ENCODE measurements around the gene MLYCD. TPM values are rescaled to one million over a fixed set of nuclear protein-coding genes. Genes with fewer than 3 reads are reported as not detected.
"Not testable (repeated sequence)": the region's sequence is repeated elsewhere in the genome, so short reads cannot be mapped to it uniquely, and the experiment has no call there.

The MLYCD gene
- polyA plus RNA-seq, 1 donor, result 5.2 TPM

DNA sequence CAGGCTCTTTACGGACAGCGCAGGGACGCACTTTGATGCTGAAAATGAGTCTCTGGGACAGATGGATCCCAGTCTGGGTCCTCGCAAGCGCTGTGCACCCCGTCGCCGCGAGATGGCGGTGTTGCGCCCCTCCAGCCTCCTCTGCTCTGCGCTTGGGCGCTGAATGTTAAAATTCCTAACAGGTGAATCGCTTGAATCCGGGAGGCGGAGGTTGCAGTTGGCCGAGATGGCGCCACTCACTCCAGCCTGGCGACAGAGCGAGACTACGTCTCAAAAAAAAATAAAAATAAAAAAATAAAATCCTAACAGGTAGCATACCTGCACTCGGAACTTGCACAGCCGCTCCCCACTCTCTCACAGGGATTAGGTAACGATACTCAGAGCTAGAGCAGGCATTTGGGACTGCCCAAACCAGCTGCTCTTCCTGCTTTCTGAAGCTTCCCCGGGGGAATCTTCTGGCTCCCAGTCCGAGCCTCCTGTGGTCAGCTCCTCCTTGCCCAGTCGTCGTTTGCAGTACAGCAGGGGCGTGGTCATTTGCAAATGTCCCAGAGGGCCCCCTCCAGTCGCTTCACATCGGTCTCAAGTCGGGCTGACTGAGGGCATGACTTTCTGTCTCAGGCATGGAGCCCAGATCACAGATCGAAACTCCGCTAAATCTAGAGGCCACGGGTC, 27.9 kb downstream of the MLYCD start:
- peak; percentile 61 for DNase-seq

DNA sequence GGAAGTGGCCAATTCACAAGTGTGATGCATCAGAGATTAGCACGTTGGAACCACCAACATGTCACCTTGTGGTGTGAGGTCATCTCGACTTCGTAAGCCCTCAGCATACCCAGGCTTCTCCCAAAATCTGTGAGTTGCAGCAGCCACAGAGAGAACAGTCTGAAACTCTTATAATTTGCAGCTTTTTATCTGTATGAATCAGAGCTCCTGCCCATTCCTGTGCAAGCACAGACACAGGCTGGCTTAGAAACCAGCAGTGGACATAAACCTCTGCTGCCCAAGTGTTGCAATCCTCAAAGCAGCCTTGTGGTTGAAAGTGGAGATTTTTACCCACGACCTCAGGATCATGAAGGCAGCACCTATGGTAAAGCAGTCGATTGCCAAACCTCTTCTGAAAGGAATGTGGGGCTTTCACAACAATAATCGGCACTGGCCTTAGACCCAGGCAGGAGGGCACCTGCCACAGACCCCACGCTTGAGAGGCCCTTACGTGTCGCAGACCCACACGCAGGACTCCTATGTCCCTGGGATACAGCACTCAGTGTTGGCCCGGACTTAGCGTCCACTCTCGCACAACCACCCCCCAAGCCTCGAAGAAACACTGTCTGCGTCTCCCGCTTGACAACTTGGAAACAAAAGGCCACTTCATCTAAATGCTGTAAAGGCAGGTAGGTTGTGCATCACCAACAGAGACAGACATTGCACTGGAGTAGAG, 29.6 kb downstream of the MLYCD start:
- DNase-seq, result no peak

DNA sequence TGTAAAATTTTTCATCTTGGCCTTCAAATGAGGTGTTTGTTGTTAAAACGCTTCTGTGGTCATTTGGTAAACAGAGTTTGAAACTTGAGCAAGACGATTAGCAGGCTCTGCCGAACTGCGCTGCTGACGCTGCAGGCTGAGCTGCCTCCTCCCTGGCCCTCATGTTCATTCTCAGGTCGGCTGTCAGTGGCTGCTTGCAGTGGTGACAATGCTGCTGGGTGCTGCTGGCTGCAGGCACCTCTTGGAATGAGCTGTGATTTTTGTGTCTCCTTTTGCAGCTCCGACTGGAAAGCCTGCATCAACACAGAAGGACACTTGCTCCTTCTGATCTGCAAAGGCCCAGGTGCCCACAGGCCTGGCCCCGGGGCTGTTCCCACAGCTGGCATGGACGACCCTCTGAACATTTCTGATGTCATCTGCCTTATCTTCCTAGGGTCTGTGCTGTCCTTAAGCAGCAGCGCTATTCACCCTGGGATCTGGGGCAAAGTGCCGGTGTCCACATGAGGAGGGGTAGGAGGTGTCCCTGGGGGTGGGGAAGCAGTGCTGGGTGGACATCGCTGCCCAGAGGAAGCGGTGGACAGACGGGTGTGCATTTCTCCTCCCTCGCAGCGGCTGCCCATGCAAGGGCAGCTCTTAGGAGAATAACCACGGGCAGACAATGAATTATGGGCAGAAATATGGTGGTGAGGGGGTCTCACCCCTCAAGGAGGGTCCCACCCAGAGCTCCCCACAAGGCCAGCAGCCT, 31.1 kb downstream of the MLYCD start:
- no peak for DNase-seq

DNA sequence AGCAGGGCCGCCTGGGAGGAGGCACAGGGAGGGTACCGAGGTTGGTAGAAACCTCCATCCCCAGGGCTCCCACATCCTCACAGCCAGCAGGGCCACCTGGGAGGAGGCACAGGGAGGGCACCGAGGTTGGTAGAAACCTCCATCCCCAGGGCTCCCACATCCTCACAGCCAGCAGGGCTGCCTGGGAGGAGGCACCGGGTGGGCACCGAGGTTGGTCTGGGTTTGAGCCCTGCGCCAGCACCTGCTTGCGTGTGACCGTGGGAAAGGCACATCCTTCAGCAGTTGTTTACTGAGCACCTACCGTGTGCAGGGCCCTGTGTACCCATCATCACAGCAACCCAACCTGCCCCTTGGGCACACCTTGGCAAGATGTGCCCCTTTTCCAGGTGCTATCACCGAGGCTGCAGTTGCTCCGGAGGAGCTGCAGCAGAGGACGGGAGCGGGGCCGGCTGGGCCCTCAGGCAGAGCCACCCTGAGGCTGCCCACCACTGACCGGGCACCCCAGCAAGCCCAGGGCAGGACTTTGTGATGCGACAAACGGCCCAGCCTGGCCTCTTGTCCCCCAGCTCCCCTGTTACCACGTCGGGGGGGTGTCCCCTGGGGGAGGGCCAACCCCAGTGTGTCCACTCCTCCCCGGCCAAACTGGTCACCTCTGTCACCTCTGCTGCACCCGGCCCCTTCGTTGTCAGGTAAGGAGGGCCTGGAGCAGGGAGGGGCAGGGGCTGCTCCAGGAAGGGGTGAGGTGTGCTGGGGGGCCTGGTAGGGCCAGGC, 32.0 kb downstream of the MLYCD start:
- DNase-seq, result no peak

DNA sequence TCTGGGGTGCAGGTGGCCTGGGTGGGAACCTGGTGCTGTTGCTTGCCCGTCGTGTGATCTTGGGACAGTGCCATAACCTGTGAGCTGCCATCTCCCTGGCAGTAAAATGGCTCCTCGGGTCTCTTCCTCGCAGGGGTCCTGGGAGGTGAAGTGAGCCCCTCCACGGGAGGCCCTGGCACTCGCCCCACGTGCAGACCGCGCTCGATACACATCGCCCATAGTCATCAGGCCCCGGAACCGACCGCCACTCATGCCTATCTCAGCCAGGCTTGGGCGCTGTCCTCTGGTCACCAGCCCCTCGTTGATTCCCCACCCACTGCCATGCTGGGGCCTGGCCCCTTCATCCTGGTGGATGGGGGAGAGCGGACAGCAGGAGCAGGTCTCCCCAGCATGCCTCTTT, 32.6 kb downstream of the MLYCD start:
- no peak for DNase-seq

DNA sequence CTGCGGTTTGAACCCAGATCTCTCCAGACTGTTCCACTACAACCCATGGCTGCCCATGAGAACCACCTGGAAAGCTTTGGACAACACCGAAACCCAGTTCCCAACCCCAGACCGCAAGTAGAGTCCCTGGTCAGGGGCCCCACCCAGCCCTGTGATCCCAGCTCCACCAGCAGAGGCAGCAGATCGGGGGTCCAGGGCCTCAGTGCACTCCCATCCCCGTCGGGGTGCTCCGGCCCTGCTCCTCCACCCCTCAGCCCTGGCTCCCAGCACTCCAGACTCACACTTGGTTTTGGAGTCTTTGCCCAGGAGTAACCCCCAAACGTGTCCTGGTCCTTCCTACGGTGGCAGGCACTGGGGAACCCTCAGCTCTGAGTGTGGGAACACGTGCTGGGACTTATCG, 33.4 kb downstream of the MLYCD start:
- DNase-seq, result no peak

DNA sequence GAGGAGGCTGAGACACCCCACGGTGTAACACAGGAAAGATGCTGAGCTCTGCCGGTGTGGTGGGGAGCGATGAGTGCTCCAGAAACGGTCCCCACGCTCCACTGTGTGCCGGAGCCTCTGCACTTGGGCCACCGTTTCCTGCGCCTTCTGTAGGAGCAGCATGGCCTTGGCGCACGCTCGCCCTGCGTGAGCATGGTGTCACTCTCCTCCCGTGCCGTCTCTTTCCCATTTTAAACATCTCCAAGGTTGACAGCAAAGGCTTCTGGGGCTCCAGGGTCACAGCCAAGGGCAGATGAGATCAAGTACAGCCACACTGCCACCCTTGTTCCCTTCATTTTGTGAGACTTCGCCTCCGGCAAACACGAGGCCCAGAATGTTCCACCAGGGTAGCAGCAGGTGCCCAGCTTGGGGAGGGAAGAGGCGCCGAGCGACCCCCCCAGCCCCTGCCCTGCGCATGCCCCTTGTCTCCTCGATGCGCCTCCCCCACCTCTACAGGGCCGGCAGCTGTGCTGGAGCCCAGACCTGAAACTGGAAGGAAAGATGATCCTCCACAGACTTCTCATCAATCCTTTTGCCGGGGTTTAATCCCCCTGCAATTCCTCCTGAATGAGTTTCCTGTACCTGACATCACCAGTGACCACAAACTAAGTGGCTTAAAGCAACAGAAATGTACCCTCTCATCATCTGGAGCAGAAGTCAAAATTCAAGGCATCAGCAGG, 34.2 kb downstream of the MLYCD start:
- DNase-seq, result no peak

DNA sequence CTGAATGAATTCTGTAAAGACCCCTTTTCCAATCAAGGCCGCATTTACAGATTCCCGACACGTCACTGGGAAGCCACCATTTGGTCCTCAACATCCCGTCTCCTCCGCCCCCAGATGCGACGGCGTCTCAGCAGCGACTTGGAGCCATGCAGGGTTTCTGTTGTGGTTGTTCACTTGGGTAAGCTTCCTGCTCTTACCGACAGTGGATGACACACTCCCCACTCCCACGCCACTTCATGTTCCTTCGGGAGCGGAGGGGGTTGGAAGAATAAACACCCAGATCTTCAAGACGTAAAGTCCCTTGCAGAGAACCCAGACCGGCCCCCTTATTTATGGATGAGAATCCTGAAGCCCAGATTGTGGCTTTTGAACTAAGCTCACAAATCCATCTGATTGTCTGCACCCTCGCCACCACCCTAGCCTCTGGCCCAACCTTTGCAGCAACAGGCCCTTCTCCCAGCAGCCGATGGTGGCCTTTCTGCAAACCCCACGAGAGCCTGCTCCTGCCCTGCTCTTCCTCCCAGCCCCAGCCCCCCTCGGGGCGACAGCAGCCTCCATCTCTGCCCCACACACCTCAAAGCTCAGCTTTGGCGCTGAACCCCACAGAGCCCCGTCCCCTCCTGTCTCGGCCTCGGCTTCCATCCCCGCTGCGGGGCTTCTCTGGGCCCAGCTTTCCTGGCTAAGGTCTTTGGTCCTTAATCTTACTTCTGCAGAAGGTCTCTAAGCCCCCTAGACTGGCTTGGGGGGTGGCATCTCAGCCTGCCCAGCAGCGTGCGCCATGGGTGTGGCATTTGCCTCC, 35.2 kb downstream of the MLYCD start:
- DNase-seq, result no peak

DNA sequence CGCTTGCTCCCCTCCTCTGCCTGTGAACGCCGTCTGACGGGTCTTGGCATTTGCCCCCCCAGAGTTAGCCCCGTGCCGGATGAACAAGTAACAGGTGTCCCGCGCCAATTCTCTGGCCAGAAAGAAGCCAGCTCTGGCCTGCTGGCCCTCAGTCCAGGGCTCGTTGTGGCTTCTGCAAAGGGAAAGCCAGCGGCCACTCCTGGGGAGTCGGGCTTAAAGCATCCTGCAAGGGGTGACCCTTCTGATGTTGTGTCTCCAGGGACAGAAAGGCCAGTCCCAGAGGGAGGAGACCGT, 35.7 kb downstream of the MLYCD start:
- no peak for DNase-seq

DNA sequence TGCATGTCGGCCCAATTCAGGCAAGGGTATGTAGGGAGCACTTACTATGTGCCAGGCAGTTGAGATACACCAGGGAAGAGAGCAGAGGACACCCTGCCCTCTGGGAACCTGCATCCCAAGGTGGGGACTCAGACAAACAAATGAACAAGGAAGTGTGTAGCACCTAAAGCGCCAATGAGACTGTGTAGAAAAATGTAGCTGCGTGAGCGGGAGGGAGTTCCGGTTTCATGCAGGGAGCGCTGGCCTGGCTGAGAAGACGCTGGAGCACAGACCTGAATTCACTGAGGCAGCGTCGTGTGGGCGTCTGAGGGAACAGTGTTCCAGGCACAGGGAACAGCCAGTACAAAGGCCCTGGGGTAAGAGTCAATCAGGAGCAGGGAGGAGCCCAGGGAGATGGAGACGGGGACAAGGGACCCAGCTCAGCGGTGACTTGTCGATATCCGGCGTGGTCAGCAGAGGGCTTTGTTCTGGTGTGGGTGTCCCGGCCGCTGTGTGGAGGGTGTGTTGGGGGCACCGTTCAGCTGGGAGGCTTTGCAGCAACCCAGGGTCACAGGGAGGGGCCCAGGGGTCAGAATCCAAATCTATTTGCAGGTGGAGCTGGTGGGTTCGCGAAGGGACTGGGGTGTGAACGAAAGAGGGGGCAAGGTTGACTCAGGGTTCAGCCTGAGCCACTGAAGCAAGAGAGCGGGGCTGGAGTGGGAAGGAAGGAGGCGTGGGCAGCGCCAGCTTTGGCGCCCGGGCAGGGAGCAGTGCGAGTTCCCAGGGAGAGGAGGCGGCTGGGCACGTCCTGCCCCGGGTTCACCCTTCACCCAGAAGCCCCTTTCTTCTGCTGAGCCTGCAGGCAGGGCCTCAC, 36.3 kb downstream of the MLYCD start:
- no peak for DNase-seq

DNA sequence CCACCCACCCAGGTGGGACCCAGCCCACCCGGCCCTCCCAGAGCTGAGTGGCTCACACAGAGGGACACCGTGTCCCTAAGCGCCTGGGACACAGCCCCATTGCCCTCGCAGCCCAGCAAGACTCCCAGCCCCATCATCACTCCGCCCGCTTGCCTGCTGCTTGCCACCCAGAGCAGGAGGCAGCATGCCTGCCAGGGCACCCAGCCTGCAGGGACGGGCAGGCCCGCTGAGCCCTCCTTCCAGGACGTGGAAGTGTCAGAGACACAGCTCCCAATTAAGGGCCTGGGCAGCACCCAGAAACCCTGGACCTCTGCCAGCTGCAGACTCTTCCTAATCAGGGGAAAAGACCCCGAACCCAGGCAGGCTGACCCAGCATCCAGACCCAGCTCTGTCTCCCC, 36.9 kb downstream of the MLYCD start:
- no peak for DNase-seq

DNA sequence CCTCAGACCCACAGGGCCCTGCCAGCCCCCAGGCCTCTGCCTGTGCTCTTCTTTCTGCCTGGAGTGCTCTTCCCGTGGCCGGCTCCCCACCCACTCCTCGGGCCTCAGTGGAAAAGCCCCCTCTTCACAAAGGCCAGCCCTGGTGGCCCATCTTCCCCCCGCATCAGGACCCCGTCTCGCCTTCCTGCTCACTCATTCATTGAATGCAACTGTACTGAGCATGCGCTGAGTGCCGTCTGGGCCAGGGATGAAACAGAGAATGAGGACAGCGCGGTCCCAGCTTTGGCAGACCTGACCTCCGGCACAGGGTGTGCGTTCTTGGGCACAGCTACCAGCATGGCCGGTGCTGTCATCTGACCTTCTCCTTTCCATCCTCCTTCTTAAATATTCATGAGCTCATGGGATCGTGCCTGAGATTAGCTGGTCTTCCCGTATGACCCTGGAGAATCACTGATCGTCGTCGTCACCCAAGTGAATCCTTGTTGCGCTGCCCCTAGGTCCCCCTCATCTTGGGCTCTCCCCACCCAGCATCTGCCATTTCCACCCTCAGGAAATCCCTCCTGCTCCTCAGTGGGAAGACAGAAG, 37.8 kb downstream of the MLYCD start:
- DNase-seq, result no peak

DNA sequence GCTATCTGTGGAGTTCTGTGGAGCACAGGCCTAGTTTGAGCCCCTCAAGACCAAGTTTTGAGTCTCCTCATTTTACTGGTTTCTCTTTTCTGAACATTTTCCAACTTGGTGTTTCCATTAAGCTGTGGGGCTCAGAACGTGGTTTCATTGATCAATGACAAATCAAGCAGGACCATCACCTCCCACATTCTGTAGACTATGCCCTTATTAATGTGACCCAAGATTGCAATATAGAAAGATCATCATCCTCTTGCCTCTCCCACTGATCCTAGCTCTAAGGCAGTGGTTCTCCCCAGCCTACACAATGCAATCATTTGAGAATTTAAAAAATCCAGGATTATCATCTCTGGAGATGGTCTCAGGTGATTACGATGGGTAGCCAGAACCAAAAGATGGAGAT, 38.4 kb downstream of the MLYCD start:
- no peak for DNase-seq

DNA sequence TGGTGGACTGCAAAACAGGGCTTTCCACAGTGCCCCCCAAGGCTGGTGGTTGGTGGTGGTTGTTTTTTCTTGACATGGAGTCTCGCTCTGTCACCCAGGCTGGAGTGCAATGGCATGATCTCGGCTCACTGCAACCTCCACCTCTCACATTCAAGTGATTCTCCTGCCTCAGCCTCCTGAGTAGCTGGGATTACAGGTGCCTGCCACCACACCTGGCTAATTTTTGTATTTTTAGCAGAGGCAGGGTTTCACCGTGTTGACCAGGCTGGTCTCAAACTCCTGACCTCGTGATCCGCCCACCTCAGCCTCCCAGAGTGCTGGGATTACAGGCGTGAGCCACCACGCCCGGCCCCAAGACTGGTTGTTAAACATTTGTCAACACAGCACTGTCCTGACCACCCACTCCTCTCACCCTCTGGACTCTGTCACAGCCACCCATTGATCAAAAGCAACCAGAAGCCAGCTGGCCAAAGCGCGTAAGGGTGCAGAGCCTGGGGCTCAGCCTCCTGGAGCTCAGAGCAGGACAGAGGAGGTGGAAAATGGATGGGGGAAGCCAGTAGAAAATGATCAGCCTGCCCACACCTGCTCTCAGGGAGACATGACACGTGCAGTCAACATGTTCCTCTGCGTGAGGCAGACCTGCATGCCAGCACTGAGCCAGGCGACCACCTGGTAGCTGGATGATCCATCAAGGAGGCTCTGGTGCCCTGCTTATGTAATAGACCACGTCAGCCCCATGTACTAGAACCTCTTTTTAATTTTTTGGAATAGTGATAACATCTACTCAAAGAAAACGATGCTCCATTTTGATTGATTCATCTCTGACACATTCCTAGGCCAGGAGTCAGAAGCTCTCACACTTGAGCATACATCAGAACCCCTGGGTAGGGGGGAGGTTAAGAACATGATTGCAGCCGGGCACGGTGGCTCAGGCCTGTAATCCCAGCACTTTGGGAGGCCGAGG, 39.3 kb downstream of the MLYCD start:
- no peak for DNase-seq

DNA sequence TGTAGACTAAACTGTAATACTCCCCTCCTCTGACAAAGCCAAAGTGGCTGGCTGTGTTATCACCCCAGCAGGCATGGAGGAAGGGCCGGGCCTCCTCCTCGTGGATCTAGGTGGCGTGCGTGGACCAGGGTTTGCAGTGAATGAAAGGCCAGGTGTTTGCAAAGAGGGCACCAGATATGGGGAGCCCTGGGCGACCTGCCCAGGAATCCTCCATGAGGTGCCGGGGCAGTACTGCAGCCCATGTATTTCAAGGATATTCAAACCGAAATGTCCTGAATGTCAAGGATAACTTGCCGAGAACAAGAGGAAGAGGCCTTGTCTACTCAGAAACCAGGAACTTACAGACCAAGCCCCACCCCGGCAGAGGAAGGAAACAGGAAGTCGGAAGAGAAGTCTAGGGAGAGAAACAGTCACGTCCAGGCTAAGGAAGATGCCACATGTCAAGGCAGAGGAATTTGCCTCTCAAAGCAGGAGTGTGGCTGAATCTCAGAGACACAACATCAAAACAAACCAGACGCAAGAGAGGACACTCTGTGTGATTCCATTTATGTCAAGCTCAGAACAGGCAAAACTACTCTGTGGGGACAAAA, 40.4 kb downstream of the MLYCD start:
- no peak for DNase-seq

DNA sequence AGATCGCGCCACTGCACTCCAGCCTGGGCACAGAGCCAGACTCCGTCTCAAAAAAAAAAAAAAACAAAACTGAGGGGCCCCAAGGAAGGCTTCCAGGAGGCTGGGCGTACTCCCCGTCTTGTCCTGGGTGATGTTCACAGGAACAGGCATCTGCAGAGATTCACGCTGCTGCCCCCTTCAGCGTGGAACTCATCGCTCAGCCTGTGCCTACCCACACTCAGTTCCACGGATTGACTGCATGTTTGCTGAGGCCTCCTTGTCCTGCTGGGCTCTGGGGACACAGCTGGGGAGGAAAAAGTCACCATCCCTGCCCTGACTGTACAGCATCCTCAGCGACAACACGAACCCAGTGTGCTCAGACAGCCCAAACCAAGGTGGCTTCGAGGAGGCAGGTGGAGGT, 41.2 kb downstream of the MLYCD start:
- no peak for DNase-seq

DNA sequence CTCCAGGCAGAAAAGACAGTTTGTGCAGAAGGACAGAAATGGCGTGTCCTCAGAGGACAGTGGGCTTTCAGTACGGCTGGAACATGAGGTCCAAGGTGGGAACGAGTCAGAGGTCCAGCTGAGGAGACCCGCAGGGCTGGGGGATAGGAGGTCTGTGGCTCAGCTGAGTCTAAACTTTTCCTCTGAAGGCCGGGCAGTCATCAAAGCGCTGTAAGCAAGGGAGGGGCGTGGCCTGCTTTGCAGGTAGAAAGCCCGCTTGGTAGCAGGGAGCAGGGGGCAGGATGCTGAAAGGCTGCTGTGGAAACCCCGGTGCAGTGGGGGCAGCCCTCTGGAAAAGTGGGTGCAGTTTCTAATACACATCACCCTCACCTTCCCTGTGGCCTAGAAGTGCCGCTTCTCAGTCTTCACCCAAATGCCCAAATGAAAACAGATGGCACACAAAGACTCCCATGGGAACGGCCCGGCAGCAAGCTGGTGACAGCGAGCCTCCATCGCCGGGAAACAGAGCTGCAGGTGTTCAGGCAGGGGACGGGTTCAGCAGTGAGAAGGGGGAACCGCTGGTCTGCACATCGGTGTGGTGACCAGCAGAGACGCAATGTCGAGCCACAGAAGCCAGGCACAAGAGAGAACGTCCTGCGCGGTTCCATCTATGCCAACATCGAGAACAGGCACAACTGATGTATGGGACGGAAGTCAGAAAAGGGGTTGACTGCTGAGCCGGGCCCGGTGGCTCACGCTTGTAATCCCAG, 41.9 kb downstream of the MLYCD start:
- no peak for DNase-seq

DNA sequence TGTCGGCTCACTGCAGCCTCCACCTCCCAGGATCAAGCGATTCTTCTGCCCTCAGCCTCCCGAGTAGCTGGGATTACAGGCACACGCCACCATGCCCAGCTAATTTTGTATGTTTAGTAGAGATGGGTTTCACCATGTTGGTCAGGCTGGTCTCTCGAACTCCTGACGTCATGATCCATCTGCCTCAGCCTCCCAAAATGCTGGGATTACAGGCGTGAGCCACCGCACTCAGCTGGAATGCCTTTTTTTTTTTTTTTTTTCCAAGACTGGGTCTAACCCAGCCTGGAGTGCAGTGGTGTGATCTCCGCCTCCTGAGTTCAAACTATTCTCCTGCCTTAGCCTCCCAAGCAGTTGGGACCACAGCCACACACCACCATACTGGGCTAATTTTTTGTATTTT, 42.6 kb downstream of the MLYCD start:
- not testable (repeated sequence) for DNase-seq
